ENCODE results near the gene JPH3.

JPH3 gene

DNA sequence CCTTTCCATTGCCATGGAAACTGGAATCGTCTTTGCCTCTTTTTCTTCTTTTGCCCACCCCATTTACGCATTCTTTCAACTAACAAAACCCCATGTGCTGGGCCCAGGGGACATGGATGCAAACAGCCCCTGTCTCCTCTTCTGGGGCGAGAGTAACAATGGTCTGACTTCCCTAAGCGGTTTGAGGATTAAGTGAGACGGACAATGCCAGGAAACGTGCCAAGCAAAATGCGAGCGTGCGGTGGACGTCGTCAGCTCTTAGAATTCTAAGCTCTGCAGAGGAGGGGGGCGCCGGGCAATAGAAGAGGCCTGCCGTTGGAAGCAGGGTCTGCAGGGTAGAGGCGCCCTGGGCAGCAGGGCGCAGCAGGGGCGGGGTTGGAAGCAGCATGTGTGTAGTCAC is 42.4 kb upstream of the JPH3 start:
- DNase-seq (ENCODE audit: insufficient read length, low spot score): no peak
- no peak for FAIRE-seq
- TF ChIP-seq, protein P1, sequence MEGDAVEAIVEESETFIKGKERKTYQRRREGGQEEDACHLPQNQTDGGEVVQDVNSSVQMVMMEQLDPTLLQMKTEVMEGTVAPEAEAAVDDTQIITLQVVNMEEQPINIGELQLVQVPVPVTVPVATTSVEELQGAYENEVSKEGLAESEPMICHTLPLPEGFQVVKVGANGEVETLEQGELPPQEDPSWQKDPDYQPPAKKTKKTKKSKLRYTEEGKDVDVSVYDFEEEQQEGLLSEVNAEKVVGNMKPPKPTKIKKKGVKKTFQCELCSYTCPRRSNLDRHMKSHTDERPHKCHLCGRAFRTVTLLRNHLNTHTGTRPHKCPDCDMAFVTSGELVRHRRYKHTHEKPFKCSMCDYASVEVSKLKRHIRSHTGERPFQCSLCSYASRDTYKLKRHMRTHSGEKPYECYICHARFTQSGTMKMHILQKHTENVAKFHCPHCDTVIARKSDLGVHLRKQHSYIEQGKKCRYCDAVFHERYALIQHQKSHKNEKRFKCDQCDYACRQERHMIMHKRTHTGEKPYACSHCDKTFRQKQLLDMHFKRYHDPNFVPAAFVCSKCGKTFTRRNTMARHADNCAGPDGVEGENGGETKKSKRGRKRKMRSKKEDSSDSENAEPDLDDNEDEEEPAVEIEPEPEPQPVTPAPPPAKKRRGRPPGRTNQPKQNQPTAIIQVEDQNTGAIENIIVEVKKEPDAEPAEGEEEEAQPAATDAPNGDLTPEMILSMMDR (IDR thresholded peaks at IDR 0.05; ENCODE audit: insufficient read depth, missing control alignments): no peak

DNA sequence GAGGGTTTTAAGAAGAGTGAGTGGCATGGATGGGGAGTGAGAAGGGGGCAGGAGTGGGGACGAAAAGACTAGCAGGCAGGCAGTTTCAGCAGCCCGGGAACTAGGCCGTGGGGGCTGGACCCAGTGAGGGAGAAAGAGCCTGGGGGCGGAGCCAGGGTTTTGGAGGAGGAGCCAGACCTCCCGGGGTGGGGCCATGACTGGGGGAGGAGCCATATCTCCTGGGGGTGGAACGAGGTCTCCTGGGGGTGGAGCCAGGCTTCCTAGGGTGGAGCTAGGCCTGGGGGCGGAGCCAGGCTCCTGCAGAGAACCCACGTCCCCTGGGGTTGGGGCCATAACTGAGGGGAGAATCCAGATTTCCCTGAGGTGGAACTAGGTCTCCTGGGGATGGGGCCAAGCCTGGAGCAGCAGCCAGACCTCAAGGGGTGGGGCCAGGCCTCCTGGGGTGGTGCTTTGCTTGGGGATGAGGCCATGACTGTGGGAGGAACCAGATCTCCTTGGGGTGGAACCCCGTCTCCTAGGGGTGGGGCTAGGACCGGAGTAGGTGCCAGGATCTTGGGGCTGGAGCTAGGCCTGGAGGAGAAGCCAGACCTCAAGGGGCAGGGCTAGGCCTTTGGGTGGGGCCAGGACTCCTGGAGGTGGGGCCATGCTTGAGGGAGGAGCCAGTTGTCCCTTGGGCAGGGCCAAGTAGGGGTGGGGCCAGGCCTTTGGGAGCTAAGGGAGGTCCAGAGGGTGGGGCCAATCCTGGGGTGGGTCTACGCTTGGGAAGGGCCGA is 41.7 kb upstream of the JPH3 start:
- TF ChIP-seq, protein P1 (IDR thresholded peaks at IDR 0.05; ENCODE audit: insufficient read depth, missing control alignments): no peak
- DNase-seq (ENCODE audit: insufficient read length, low spot score) (no peak), FAIRE-seq (no peak)

DNA sequence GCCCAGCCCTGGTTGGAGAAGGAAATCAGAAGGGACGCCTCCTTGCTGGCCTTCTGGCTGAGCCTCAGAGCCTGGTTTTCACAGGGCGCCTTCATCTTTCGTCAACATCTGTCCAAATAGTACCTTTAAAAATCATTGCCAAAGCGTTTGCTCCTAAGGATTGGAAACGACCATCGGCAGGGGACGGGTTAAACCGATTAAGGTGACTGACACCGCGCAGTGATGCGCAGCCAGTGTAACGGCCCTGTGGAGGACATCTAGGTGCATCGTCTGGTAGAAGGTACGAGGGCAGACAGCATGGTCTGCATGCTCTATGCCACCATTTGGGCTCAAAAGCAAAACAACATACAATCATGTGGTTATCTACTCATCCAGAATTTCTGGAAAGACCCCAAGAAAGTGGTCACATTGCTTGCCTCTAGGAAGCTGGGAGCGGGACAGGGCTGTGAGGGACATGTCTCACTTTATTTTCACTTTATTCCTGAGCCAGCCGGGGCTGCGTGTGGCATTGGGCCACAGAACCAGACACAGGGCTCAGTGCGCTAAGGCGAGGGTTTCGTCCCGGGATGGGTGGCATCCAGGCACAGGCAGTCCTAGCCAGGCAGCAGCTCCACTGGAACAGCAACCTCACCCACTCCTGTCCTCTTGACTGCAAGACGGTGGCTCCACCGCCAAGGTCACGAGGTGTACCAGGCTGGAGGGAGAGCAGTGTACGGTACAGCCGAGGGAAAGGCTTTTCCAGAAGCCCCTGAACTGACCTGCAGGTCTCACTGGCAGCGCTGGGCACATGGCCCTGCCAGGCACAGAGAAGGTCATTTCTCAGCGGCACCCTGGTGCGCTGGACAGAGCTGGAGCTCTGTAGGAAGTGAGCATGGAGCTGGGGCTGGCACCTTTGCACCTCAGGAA is 40.9 kb upstream of the JPH3 start:
- FAIRE-seq (no peak), DNase-seq (ENCODE audit: insufficient read length, low spot score) (no peak)
- TF ChIP-seq, protein P1 (IDR thresholded peaks at IDR 0.05; ENCODE audit: insufficient read depth, missing control alignments): no peak

DNA sequence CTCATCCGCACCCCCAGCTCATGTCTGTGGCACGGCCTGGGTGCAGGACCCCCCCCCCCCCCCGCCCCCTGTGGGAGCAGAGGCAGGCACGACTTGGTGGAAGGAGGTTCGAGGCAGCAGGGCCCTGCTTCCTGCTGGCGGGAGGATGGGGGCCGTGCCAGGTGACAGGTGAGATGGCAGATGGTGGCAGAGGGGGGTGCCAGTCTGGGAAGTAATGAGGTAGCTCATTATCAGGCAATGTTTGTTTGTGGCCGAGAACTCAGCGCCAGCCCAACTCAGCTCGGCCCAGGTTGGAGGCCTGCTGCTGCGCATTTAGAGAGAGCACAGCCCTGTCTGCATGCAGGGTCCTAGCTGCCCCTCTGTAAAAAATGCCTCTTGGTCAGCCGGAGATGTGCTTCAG is 40.1 kb upstream of the JPH3 start:
- DNase-seq (ENCODE audit: insufficient read length, low spot score): no peak
- TF ChIP-seq, protein P1 (IDR thresholded peaks at IDR 0.05; ENCODE audit: insufficient read depth, missing control alignments): no peak
- FAIRE-seq: no peak

DNA sequence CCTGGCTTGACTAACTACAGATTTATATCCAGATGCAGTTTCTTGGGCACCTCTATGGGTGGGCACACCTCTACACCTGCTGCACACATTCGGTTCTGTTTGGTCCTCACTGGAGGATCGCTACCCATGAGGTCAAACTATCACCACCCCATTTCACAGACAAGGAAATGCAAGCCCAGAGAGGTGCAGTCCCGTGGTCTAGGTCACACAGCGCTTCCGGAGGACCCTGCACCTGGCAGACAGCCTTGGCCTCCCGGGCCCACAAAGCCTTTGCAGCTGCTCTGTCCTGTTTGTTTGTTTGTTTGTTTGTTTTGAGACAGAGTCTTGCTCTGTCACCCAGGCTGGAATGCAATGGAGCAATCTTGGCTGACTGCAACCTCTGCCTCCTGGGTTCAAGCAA is 39.3 kb upstream of the JPH3 start:
- FAIRE-seq: no peak
- no peak for DNase-seq (ENCODE audit: insufficient read length, low spot score)

DNA sequence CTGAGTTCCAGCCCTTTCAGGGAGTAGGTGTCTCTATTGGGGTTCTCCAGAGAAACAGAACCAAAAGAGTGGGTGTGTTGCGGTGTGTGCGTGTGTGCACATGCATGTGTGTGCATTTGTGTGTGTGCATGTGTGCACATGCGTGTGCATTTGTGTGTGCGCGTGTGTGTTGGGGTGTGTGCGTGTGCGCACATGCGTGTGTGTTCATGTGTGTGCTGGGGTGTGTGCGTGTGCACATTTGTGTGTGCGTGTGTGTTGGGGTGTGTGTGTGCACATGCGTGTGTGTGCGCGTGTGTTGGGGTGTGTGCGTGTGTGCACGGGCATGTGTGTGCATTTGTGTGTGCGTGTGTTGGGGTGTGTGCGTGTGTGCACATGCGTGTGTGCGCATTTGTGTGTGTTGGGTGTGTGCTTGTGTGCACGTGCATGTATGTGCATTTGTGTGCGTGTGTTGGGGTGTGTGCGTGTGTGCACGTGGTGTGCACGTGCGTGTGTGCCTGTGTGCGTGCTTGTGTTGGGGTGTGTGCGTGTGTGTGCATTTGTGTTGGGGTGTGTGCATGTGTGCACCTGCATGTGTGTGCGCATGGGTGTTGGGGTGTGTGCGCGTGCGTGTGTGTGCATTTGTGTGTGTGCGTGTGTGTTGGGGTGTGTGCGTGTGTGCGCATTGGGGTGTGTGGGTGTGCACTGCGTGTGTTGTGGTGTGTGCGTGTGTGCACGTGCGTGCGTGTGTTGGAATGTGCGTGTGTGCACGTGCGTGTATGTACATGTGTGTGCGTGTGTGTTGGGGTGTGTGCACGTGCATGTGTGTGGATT is 38.4 kb upstream of the JPH3 start:
- FAIRE-seq (no peak), DNase-seq (ENCODE audit: insufficient read length, low spot score) (no peak)
- TF ChIP-seq, protein P1 (IDR thresholded peaks at IDR 0.05; ENCODE audit: insufficient read depth, missing control alignments): no peak

More for the DNA sequence above, 39.3 kb upstream of the JPH3 start:
- TF ChIP-seq, protein P1 (IDR thresholded peaks at IDR 0.05; ENCODE audit: insufficient read depth, missing control alignments): no peak

All from D721Med (cell line).